K562 (cell line): ENCODE measurements around the gene APOBEC3C. TPM values are rescaled to one million over a fixed set of nuclear protein-coding genes. Genes with fewer than 3 reads are reported as not detected.

Experiments used
- ARID3B ChIP-seq: fragments of 250-450 bp; sonication (Bioruptor Pico); IDR thresholded peaks from 2 replicates; pipeline ENCODE4 v1.4.0; 2020; ENCODE audit warnings: borderline replicate concordance
- BRCA1 ChIP-seq, 2 experiments: fragments of 450-650 bp in 1 of 2; sonication (generic) in 1 of 2; formaldehyde crosslinking in 1 of 2; IDR thresholded peaks; 2 replicates each; pipeline versions ENCODE4 v1.5.0 to v1.6.1; 2017 to 2020; ENCODE audit warnings: mild to moderate bottlenecking in 1 of 2, missing genetic modification reagents in 1 of 2
- CCAR2 ChIP-seq: fragments of 200-400 bp; formaldehyde crosslinking; IDR thresholded peaks from 2 replicates; pipeline ENCODE4 v1.6.1; 2017; ENCODE audit warnings: mild to moderate bottlenecking, low read depth, low read length
- HMBOX1 ChIP-seq: sonication (generic); IDR thresholded peaks from 2 replicates; pipeline ENCODE4 v1.6.1; 2016
- JUN ChIP-seq, 2 experiments: sonication (generic) in 1 of 2; formaldehyde crosslinking in 1 of 2; IDR thresholded peaks; 2 replicates each; pipeline versions ENCODE4 v1.6.1 to v1.8.0; 2012 to 2022; ENCODE audit warnings: borderline replicate concordance in 2 of 2, mild to moderate bottlenecking in 2 of 2, improper control_type of control experiment in 1 of 2, low read depth in 1 of 2, low read length in 1 of 2, missing genetic modification reagents in 1 of 2
- ZBTB5 ChIP-seq: fragments of 450-650 bp; IDR thresholded peaks from 2 replicates; pipeline ENCODE4 v1.6.1; 2017; ENCODE audit warnings: antibody characterized with exemption
- ZNF12 ChIP-seq: sonication (generic); formaldehyde crosslinking; IDR thresholded peaks from 2 replicates; pipeline ENCODE4 v1.4.0; 2020; ENCODE audit warnings: mild to moderate bottlenecking, missing genetic modification reagents
- ZNF140 ChIP-seq: fragments of 250-450 bp; sonication (Bioruptor Pico); IDR thresholded peaks from 2 replicates; pipeline ENCODE4 v1.8.0; 2021; ENCODE audit warnings: moderate library complexity, mild to moderate bottlenecking, inconsistent platforms
- ZNF324 ChIP-seq: fragments of 250-450 bp; sonication (Bioruptor Pico); IDR thresholded peaks from 2 replicates; pipeline ENCODE4 v1.4.0; 2020; ENCODE audit warnings: mild to moderate bottlenecking
- ZNF561 ChIP-seq: fragments of 450-650 bp; formaldehyde crosslinking; conservative IDR thresholded peaks from 2 replicates; pipeline ENCODE4 v1.4.0; 2020; ENCODE audit warnings: mild to moderate bottlenecking, moderate library complexity
- polyA plus RNA-seq, 8 experiments: library from polyadenylated mRNA; depleted of rRNA in 4 of 8; stranded (reverse) in 5 of 8; unstranded in 3 of 8; fragments of >200 nt; fragmentation: Nextera tagmentation in 2 of 8; fragmentation: Illumina TruSeq in 1 of 8; extraction: Ambion mirVana in 2 of 8; extraction: Trizol in 1 of 8; gene quantifications; 2 replicates each; pipeline versions ENCODE4 v1.2.1 to v1.2.3, GENCODE V29; 2011 to 2014; ENCODE audit warnings: inconsistent platforms in 1 of 8, missing spikeins in 1 of 8
- total RNA-seq, 7 experiments: library from RNA; depleted of rRNA in 6 of 7; stranded (reverse); fragments of >200 nt in 6 of 7; fragmentation: Illumina TruSeq in 2 of 7; extraction: Trizol in 2 of 7; gene quantifications; 2 replicates each; pipeline versions ENCODE4 v1.2.1 to v1.2.3, GENCODE V29; 2011 to 2021; ENCODE audit warnings: low replicate concordance in 1 of 7
- TF ChIP-seq, protein P1 (sequence below): fragments of 150-350 bp; IDR thresholded peaks from 2 replicates; pipeline ENCODE4 v1.6.1; 2014; ENCODE audit warnings: low read depth, mild to moderate bottlenecking, low read length, borderline replicate concordance
- TF ChIP-seq, protein P2 (sequence below): fragments of 450-650 bp; IDR thresholded peaks from 2 replicates; pipeline ENCODE4 v1.6.1; 2016; ENCODE audit warnings: mild to moderate bottlenecking

APOBEC3C gene
- total and polyA plus RNA-seq, 9 of the 15 experiments (the other 6 are each of a cell fraction or from before 2014, with no cell fraction given), result 12.4 to 285 (median 55.5) TPM

DNA sequence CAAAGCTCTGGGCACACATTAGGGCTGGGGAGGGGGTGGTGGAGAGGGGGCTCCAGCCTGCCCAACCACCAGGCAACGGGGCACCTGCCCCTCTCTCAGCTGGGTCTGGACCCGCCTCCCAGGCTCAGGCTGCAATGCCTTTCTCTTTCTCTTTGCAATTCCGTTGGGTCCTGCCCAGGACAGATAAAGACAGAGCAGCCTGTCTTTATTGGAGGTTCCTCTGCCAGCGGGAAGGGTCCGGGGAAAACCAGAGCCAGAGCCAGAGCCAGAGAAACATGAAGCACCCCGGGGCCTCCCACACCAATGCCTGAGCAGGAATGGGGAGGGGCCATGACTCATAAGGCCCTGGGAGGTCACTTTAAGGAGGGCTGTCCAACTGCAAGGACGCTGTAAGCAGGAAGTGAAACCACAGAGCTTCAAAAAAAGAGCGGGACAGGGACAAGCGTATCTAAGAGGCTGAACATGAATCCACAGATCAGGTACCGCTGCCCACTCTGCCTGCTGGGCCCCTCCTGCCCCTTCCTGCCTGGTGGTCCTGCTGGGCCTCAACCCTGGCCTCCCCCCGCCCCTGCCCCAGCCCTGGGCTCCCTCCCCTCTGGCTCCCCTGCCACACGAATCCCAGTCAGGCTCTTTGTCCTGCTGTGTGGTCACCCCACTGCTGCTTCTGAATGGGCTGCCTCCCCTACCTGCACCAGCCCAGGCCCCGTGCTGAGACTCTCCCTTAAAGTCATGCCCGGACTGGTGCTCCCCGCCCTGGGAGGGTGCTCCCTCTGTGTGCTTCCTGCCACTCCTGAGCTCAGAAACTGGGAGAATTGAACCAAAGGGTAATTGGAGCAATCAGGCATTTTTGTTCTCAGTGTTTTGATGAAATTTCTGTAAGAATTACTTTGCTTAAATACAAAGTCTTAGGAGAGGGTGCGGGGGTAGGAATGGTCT lies 31.8 kb upstream of the APOBEC3C start, which contains the start of gene APOBEC3B (continued):
- TF ChIP-seq ARID3B (CRISPR knock-in tag) (no peak), ZNF140 (CRISPR knock-in tag) (no peak), HMBOX1 (no peak), ZNF561 (CRISPR knock-in tag) (no peak), BRCA1 (IDR thresholded peaks at IDR 0.05) (no peak), BRCA1 (CRISPR knock-in tag; IDR thresholded peaks at IDR 0.05) (no peak), CCAR2 (no peak), ZNF324 (CRISPR knock-in tag) (no peak), JUN (IDR thresholded peaks at IDR 0.05; ENCODE audit: borderline replicate concordance, low read depth, low read length) (peak; percentile 73), JUN (CRISPR knock-in tag; IDR thresholded peaks at IDR 0.05; ENCODE audit: borderline replicate concordance) (no peak), ZNF12 (no peak), ZBTB5 (no peak)
- TF ChIP-seq, protein P1, sequence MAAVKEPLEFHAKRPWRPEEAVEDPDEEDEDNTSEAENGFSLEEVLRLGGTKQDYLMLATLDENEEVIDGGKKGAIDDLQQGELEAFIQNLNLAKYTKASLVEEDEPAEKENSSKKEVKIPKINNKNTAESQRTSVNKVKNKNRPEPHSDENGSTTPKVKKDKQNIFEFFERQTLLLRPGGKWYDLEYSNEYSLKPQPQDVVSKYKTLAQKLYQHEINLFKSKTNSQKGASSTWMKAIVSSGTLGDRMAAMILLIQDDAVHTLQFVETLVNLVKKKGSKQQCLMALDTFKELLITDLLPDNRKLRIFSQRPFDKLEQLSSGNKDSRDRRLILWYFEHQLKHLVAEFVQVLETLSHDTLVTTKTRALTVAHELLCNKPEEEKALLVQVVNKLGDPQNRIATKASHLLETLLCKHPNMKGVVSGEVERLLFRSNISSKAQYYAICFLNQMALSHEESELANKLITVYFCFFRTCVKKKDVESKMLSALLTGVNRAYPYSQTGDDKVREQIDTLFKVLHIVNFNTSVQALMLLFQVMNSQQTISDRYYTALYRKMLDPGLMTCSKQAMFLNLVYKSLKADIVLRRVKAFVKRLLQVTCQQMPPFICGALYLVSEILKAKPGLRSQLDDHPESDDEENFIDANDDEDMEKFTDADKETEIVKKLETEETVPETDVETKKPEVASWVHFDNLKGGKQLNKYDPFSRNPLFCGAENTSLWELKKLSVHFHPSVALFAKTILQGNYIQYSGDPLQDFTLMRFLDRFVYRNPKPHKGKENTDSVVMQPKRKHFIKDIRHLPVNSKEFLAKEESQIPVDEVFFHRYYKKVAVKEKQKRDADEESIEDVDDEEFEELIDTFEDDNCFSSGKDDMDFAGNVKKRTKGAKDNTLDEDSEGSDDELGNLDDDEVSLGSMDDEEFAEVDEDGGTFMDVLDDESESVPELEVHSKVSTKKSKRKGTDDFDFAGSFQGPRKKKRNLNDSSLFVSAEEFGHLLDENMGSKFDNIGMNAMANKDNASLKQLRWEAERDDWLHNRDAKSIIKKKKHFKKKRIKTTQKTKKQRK, result no peak
- TF ChIP-seq, protein P2, sequence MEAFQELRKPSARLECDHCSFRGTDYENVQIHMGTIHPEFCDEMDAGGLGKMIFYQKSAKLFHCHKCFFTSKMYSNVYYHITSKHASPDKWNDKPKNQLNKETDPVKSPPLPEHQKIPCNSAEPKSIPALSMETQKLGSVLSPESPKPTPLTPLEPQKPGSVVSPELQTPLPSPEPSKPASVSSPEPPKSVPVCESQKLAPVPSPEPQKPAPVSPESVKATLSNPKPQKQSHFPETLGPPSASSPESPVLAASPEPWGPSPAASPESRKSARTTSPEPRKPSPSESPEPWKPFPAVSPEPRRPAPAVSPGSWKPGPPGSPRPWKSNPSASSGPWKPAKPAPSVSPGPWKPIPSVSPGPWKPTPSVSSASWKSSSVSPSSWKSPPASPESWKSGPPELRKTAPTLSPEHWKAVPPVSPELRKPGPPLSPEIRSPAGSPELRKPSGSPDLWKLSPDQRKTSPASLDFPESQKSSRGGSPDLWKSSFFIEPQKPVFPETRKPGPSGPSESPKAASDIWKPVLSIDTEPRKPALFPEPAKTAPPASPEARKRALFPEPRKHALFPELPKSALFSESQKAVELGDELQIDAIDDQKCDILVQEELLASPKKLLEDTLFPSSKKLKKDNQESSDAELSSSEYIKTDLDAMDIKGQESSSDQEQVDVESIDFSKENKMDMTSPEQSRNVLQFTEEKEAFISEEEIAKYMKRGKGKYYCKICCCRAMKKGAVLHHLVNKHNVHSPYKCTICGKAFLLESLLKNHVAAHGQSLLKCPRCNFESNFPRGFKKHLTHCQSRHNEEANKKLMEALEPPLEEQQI, result no peak
